Memory B cell (primary cell): ENCODE data around the gene TRIM41.

Experiments
- ATAC-seq: fragments of 150-1000 bp; cut with Tn5 transposase; 2 replicates; pipeline ENCODE4 v1.10.0; 2021; ENCODE audit warnings: low read depth, mild to moderate bottlenecking, moderate library complexity
- DNase-seq, 2 donors: peaks; one replicate each; pipeline ENCODE4 v3.0.0; 2022; ENCODE audit warnings: low spot score in 2 of 2
- H3K27ac Mint-ChIP-seq: one replicate; pipeline ENCODE4 v1.8.0; 2022; ENCODE audit warnings: mild to moderate bottlenecking, moderate library complexity, mixed read lengths
- H3K27me3 Mint-ChIP-seq: one replicate; pipeline ENCODE4 v1.8.0; 2022; ENCODE audit warnings: mixed read lengths
- H3K36me3 Mint-ChIP-seq: one replicate; pipeline ENCODE4 v1.8.0; 2022; ENCODE audit warnings: mild to moderate bottlenecking, mixed read lengths
- H3K4me1 Mint-ChIP-seq: one replicate; pipeline ENCODE4 v1.8.0; 2022; ENCODE audit warnings: mixed read lengths
- H3K4me3 Mint-ChIP-seq: one replicate; pipeline ENCODE4 v1.8.0; 2022; ENCODE audit warnings: mild to moderate bottlenecking, moderate library complexity, mixed read lengths
- H3K9me3 Mint-ChIP-seq: one replicate; pipeline ENCODE4 v1.8.0; 2022; ENCODE audit warnings: mixed read lengths

TRIM41 gene

GRCh38 chr5:181236954-181237641 is 14.0 kb downstream of the TRIM41 start:
- no peak for ATAC-seq
- H3K27me3 Mint-ChIP-seq = no peaks in the 10 kb centered on the region
- DNase-seq = no peak
- no peaks in the 10 kb centered on the region for H3K9me3 Mint-ChIP-seq
- H3K4me3 Mint-ChIP-seq = no peak overlapping the region
- H3K36me3 Mint-ChIP-seq = peaks cover 45% of the 10 kb centered on the region
- peaks cover 19% of the 10 kb centered on the region for H3K4me1 Mint-ChIP-seq
- H3K27ac Mint-ChIP-seq = no peak overlapping the region

- no peaks in the 10 kb centered on the region for H3K9me3 Mint-ChIP-seq
- H3K4me3 Mint-ChIP-seq = no peak overlapping the region
- H3K27me3 Mint-ChIP-seq = no peaks in the 10 kb centered on the region
- ATAC-seq = no peak
- peak overlapping the region; percentile 45 for H3K27ac Mint-ChIP-seq
- peaks cover 43% of the 10 kb centered on the region for H3K36me3 Mint-ChIP-seq
- peaks cover 24% of the 10 kb centered on the region for H3K4me1 Mint-ChIP-seq
- DNase-seq = no peak
Observed at GRCh38 chr5:181237729-181238385, 14.8 kb downstream of the TRIM41 start.

- ATAC-seq (no peak), DNase-seq (no peak)
- no peak overlapping the region for H3K4me3 Mint-ChIP-seq
- H3K4me1 Mint-ChIP-seq = peaks cover 26% of the 10 kb centered on the region
- no peaks in the 10 kb centered on the region for H3K27me3 Mint-ChIP-seq
- peaks cover 36% of the 10 kb centered on the region for H3K36me3 Mint-ChIP-seq
- no peaks in the 10 kb centered on the region for H3K9me3 Mint-ChIP-seq
- peak overlapping the region; percentile 45 for H3K27ac Mint-ChIP-seq
Observed at GRCh38 chr5:181239062-181239663, 16.1 kb downstream of the TRIM41 start.

GRCh38 chr5:181241393-181241975 is 18.4 kb downstream of the TRIM41 start:
- no peaks in the 10 kb centered on the region for H3K9me3 Mint-ChIP-seq
- ATAC-seq (no peak), DNase-seq (no peak)
- H3K27me3 Mint-ChIP-seq = no peaks in the 10 kb centered on the region
- H3K4me1 Mint-ChIP-seq = peaks cover 40% of the 10 kb centered on the region
- peak overlapping the region; percentile 95 for H3K27ac Mint-ChIP-seq
- H3K4me3 Mint-ChIP-seq = peak overlapping the region; percentile 100
- H3K36me3 Mint-ChIP-seq = peaks cover 33% of the 10 kb centered on the region

- no peak for ATAC-seq
- Mint-ChIP-seq H3K36me3 (peaks cover 30% of the 10 kb centered on the region), H3K9me3 (no peaks in the 10 kb centered on the region), H3K27me3 (no peaks in the 10 kb centered on the region), H3K4me3 (peak overlapping the region; percentile 100), H3K27ac (peak overlapping the region; percentile 95), H3K4me1 (peaks cover 41% of the 10 kb centered on the region)
- no peak for DNase-seq
Observed at GRCh38 chr5:181242031-181242451, 19.0 kb downstream of the TRIM41 start.

- DNase-seq (no peak), ATAC-seq (peak; percentile 7)
- Mint-ChIP-seq H3K4me1 (peaks cover 43% of the 10 kb centered on the region), H3K4me3 (peak overlapping the region; percentile 100), H3K9me3 (no peaks in the 10 kb centered on the region), H3K27ac (peak overlapping the region; percentile 95), H3K27me3 (no peaks in the 10 kb centered on the region), H3K36me3 (peaks cover 24% of the 10 kb centered on the region)
Observed at GRCh38 chr5:181243018-181243563, 20.0 kb downstream of the TRIM41 start.

- Mint-ChIP-seq H3K27me3 (no peaks in the 10 kb centered on the region), H3K4me1 (peaks cover 45% of the 10 kb centered on the region), H3K9me3 (no peaks in the 10 kb centered on the region), H3K36me3 (peaks cover 20% of the 10 kb centered on the region), H3K4me3 (peak within 1 kb of the TSS; percentile 100), H3K27ac (peak within 1 kb of the TSS; percentile 95)
- ATAC-seq = peak; percentile 77
- peak; percentile 86 to 89 for DNase-seq
Observed at GRCh38 chr5:181243564-181244343, 20.7 kb downstream of the TRIM41 start, which contains the start of gene RACK1. Gene RACK1 (minus strand): TSS chr5:181243906. CDS start chr5:181243800, 106 bp downstream.

- H3K36me3 Mint-ChIP-seq = peaks cover 13% of the 10 kb centered on the region
- no peak for ATAC-seq
Observed at GRCh38 chr5:181245427-181246275, 22.6 kb downstream of the TRIM41 start.

GRCh38 chr5:181246276-181247049 is 23.4 kb downstream of the TRIM41 start:
- Mint-ChIP-seq H3K4me3 (peak overlapping the region; percentile 93), H3K27ac (peak overlapping the region; percentile 95), H3K9me3 (no peaks in the 10 kb centered on the region), H3K36me3 (peaks cover 7% of the 10 kb centered on the region), H3K27me3 (no peaks in the 10 kb centered on the region), H3K4me1 (peaks cover 57% of the 10 kb centered on the region)
- peak in 1 of 2 donors; percentile 51 for DNase-seq
- peak; percentile 13 for ATAC-seq

More at GRCh38 chr5:181245427-181246275, 22.6 kb downstream of the TRIM41 start:
- peak overlapping the region; percentile 93 for H3K4me3 Mint-ChIP-seq
- no peaks in the 10 kb centered on the region for H3K27me3 Mint-ChIP-seq
- H3K27ac Mint-ChIP-seq = peak overlapping the region; percentile 95
- no peaks in the 10 kb centered on the region for H3K9me3 Mint-ChIP-seq
- no peak for DNase-seq
- peaks cover 55% of the 10 kb centered on the region for H3K4me1 Mint-ChIP-seq

GRCh38 chr5:181248277-181248676 is 25.2 kb downstream of the TRIM41 start:
- DNase-seq (no peak), ATAC-seq (no peak)
- H3K4me3 Mint-ChIP-seq = peak overlapping the region; percentile 93
- no peaks in the 10 kb centered on the region for H3K27me3 Mint-ChIP-seq
- H3K4me1 Mint-ChIP-seq = peaks cover 45% of the 10 kb centered on the region
- H3K9me3 Mint-ChIP-seq = no peaks in the 10 kb centered on the region
- H3K36me3 Mint-ChIP-seq = no peaks in the 10 kb centered on the region
- H3K27ac Mint-ChIP-seq = peak overlapping the region; percentile 95

GRCh38 chr5:181255276-181255675 is 32.2 kb downstream of the TRIM41 start:
- H3K27me3 Mint-ChIP-seq = no peaks in the 10 kb centered on the region
- peaks cover 11% of the 10 kb centered on the region for H3K36me3 Mint-ChIP-seq
- H3K27ac Mint-ChIP-seq = peak overlapping the region; percentile 20
- ATAC-seq (no peak), DNase-seq (no peak)
- no peaks in the 10 kb centered on the region for H3K9me3 Mint-ChIP-seq
- peaks cover 37% of the 10 kb centered on the region for H3K4me1 Mint-ChIP-seq
- no peak overlapping the region for H3K4me3 Mint-ChIP-seq
